DND-41 (cell line): ENCODE measurements around the gene TXK.
A peak's percentile ranks its signal among the peaks of the same experiment; 100 is the strongest.

ENCODE experiments used
- ATAC-seq: fragments of 200-7000 bp; cut with Tn5 transposase; 3 replicates; pipeline ENCODE4 v1.9.1; 2021; ENCODE audit warnings: low read depth; ENCODE audit not compliant: insufficient read depth
- DNase-seq: peaks from one replicate; pipeline ENCODE4 v3.0.0-alpha.2; 2020
- H2AFZ ChIP-seq: 2 replicates; pipeline ENCODE4 v1.6.0; 2012; ENCODE audit warnings: low read depth, low read length
- H3K27ac ChIP-seq: 2 replicates; pipeline ENCODE4 v1.5.1; 2012; ENCODE audit warnings: low read length, inconsistent platforms
- H3K27me3 ChIP-seq: fragments of 200-600 bp; sonication (generic); 2 replicates; pipeline ENCODE4 v1.6.0; 2012; ENCODE audit warnings: low read length, mild to moderate bottlenecking, inconsistent platforms; ENCODE audit not compliant: insufficient read depth, poor library complexity
- H3K36me3 ChIP-seq: 2 replicates; pipeline ENCODE4 v1.5.1; 2012; ENCODE audit warnings: low read length, inconsistent platforms; ENCODE audit not compliant: insufficient read depth
- H3K4me1 ChIP-seq: 2 replicates; pipeline ENCODE4 v1.5.1; 2012; ENCODE audit warnings: mild to moderate bottlenecking, low read length; ENCODE audit not compliant: insufficient read depth
- H3K4me2 ChIP-seq: 2 replicates; pipeline ENCODE4 v1.6.0; 2012; ENCODE audit warnings: mild to moderate bottlenecking, moderate library complexity, low read length, inconsistent platforms; ENCODE audit not compliant: insufficient read depth
- H3K4me3 ChIP-seq, 2 experiments: fragments of 200-600 bp in 1 of 2; shearing (Covaris generic) in 1 of 2; 2 replicates each; pipeline ENCODE4 v1.5.1; 2012 to 2016; ENCODE audit warnings: inconsistent platforms in 2 of 2, low read length in 2 of 2, mild to moderate bottlenecking in 2 of 2, low read depth in 1 of 2, moderate library complexity in 1 of 2
- H3K79me2 ChIP-seq: 2 replicates; pipeline ENCODE4 v1.6.0; 2012; ENCODE audit warnings: low read length, inconsistent platforms; ENCODE audit not compliant: insufficient read depth
- H3K9ac ChIP-seq: 2 replicates; pipeline ENCODE4 v1.6.0; 2012; ENCODE audit warnings: low read depth, mild to moderate bottlenecking, inconsistent platforms, low read length, moderate library complexity
- H3K9me3 ChIP-seq: 2 replicates; pipeline ENCODE4 v1.5.1; 2012; ENCODE audit warnings: low read length, moderate library complexity, mild to moderate bottlenecking, inconsistent platforms; ENCODE audit not compliant: insufficient read depth, severe bottlenecking
- H4K20me1 ChIP-seq: 2 replicates; pipeline ENCODE4 v1.6.0; 2012; ENCODE audit warnings: low read length; ENCODE audit not compliant: insufficient read depth
- CTCF ChIP-seq: IDR thresholded peaks from 2 replicates; pipeline ENCODE4 v1.5.1; 2012; ENCODE audit warnings: borderline replicate concordance, low read length, moderate library complexity, mild to moderate bottlenecking; ENCODE audit not compliant: poor library complexity, severe bottlenecking; ENCODE audit errors: extremely low read depth
- EZH2 ChIP-seq: IDR thresholded peaks from 3 replicates; pipeline ENCODE4 v1.6.1; 2012; ENCODE audit warnings: borderline replicate concordance, low read depth, mild to moderate bottlenecking, moderate library complexity, low read length, inconsistent platforms; ENCODE audit not compliant: severe bottlenecking

Gene TXK

GRCh38 chr4:48138936-48139335 lies 4.9 kb upstream of the TXK start:
- Histone ChIP-seq H3K4me3 (no peak overlapping the region), H3K36me3 (no peaks in the 10 kb centered on the region), H3K27me3 (no peaks in the 10 kb centered on the region), H4K20me1 (no peaks in the 10 kb centered on the region), H2AFZ (no peak overlapping the region), H3K4me2 (no peak overlapping the region), H3K9me3 (no peaks in the 10 kb centered on the region), H3K4me1 (no peaks in the 10 kb centered on the region), H3K9ac (no peak overlapping the region), H3K27ac (no peak overlapping the region), H3K79me2 (no peaks in the 10 kb centered on the region)
- TF ChIP-seq CTCF (no peak), EZH2 (no peak)
- ATAC-seq: no peak
- no peak for DNase-seq

- no peak overlapping the region for H3K9ac ChIP-seq
- ATAC-seq: no peak
- no peaks in the 10 kb centered on the region for H3K79me2 ChIP-seq
- H3K9me3 ChIP-seq: no peaks in the 10 kb centered on the region
- no peaks in the 10 kb centered on the region for H4K20me1 ChIP-seq
- no peak overlapping the region for H3K4me2 ChIP-seq
- no peak overlapping the region for H3K27ac ChIP-seq
- H3K4me1 ChIP-seq: no peaks in the 10 kb centered on the region
- no peak overlapping the region for H3K4me3 ChIP-seq
- no peak for DNase-seq
- no peaks in the 10 kb centered on the region for H3K36me3 ChIP-seq
- no peak overlapping the region for H2AFZ ChIP-seq
- H3K27me3 ChIP-seq: no peaks in the 10 kb centered on the region
- no peak for TF ChIP-seq CTCF
- TF ChIP-seq EZH2: no peak
Observed at GRCh38 chr4:48138511-48138910, 4.5 kb upstream of the TXK start.

- ATAC-seq: 0 out of 3 replicates have a peak, but pooled peaks have one; percentile 46
- Histone ChIP-seq H3K27ac (no peak overlapping the region), H3K79me2 (no peaks in the 10 kb centered on the region), H3K9me3 (no peaks in the 10 kb centered on the region), H3K4me2 (no peak overlapping the region), H3K9ac (no peak overlapping the region), H3K4me1 (no peaks in the 10 kb centered on the region), H3K4me3 (no peak overlapping the region), H4K20me1 (no peaks in the 10 kb centered on the region), H3K36me3 (no peaks in the 10 kb centered on the region), H2AFZ (no peak overlapping the region), H3K27me3 (no peaks in the 10 kb centered on the region)
- TF ChIP-seq CTCF: no peak
- no peak for TF ChIP-seq EZH2
- no peak for DNase-seq
Observed at GRCh38 chr4:48137846-48138245, 3.8 kb upstream of the TXK start.

GRCh38 chr4:48133669-48134068 lies 381 bp downstream of the TXK start:
- H3K36me3 ChIP-seq: no peaks in the 10 kb centered on the region
- peaks cover 5% of the 10 kb centered on the region for H3K27me3 ChIP-seq
- ATAC-seq: no peak
- no peak for DNase-seq
- H3K27ac ChIP-seq: no peak overlapping the region
- H2AFZ ChIP-seq: no peak overlapping the region
- H3K4me2 ChIP-seq: no peak overlapping the region
- H3K9me3 ChIP-seq: no peaks in the 10 kb centered on the region
- H3K79me2 ChIP-seq: no peaks in the 10 kb centered on the region
- TF ChIP-seq EZH2 (no peak), CTCF (no peak)
- H3K4me1 ChIP-seq: no peaks in the 10 kb centered on the region
- no peaks in the 10 kb centered on the region for H4K20me1 ChIP-seq
- no peak overlapping the region for H3K4me3 ChIP-seq
- no peak overlapping the region for H3K9ac ChIP-seq
